GM19438 (cell line): ENCODE measurements around the gene PDZRN3.

Experiments used
- ATAC-seq: cut with Tn5 transposase; IDR thresholded peaks from one replicate; pipeline ENCODE4 v1.9.1; 2021; ENCODE audit warnings: low read depth; ENCODE audit not compliant: unreplicated experiment

The PDZRN3 gene

DNA sequence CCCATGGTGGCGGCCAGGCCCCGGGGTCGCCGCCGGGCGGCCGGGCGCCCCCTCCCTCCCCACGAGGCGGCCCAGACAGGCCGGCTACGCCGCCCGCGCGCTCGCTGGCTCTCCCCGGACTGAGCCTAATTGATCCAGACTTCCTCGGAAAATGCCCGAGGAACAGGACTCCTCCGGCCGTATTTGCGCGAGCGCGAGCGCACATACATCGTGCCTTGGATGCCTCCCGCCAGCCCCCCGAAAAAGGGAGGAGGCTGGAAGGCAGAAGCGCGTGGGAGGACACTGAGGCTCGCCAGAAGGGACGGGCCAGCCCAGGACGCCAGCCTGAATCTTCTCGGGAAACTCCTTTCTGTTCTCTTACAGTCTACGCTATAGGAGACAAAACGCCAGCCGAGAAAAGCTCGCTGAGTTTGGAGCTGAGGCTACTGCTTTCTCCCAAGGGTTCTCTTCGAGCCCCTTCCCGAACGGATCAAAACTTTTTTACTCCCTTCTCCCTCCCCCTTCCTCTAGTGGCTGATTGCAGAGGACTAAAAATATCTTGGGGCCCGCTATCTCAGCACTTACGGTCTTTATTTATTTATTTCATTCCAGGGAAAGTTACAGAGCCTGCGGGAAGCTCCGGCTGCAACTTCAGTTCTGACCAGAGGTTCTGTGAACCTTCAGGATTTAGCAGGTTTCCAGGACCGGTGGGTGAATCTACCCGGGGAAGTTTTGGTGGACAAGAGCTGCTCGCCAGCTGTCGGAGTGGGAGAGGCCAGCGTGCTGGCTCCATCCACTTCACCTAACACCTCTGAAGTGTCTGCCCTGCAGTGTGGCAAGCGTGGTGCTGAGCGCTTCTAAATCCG, at the start of gene PDZRN3:
Gene PDZRN3, minus strand, starts transcription at position 121 of the 845 bp plus-strand sequence.
- ATAC-seq = no peak

DNA sequence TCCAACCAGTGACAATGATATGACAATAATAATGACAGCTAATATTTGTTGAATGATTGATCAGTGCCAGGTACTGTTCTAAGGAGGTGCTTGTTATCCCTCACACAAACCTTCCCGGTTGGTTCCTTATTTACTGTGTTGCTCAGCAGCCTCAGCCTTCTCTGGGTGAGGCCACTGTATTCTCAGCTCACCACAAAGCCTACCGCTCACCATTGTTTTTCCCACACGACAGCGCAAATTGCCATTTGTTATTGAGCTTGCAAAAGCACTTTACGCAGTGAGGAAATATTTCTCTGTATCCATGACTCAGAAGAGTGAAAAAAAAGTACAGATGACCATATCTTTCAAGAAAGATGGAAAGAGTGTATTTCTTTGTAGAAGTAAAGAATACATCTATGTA, 49.5 kb upstream of the PDZRN3 start:
- no peak for ATAC-seq

DNA sequence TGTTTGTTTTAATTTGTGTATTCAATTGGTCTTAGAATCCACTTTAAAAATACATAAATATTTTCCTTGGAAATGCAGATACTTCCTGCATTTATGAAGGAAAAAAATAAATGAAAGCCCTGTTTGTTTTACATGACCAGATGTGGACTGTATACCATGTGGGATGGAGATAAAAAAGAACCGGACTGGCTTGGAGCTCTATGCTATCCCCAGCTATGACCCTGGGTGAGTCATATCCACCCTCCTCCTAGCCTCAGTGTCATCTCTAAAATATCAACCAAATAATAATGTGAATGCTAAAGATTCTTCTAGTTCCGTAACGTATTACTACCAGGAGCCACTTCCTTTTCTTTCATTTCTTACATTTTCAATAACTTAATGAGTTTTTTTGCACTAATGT, 44.5 kb upstream of the PDZRN3 start:
- ATAC-seq = no peak

DNA sequence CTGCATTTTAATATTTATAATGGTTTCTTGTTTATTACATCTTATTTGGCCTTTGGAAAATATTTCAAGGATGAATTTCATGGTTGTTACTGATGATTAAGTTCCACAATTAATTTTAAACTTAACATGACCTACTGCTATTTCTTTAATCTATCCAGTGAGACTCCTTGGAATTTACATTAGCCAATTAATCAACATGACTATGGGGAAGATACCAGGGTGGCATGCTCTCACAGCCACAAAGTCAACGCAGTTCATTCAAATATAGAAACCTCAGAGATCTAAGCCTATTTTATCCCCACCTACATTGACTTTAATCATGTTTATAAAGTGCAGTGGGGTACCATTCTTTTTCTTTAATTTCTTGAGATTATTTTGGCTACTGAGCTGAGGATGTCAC, 43.6 kb upstream of the PDZRN3 start:
- no peak for ATAC-seq

DNA sequence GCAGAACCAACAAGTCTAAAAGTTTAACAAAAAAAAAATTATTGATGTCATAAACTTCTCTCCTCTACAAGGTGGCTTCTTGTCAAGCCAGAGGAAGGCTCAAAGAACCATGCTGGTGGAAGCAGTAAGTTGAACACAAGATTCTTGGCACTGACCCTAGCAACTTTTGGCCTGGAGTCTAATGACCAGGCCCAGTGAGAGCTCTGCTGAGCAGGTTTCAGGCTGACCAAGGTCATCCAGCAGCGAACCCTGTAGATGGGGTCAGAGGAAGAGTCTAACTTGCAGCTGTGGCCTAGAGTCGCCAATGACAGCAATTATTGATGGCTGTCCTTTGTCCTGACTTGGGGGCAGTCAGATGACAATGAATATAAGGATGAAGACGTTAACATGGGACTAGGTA, 43.1 kb upstream of the PDZRN3 start:
- ATAC-seq = no peak

DNA sequence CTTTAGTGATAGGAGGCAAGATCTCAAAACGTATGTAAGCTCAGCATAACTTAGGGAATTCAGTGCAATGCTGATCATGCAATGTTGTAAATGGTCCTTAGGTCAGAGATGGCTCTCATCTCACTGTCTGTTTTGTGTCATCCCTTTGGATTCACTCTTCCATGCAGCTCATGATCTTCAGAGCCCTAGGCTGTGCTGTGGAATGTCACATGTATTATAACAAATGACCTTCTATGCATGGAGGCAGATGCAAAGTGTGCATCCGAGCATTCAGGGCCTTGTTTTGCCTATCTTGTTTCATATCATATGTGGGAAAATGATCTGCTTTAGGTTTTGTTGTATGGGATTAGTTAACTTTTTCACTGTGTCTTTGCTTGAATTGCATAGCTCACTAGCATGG, 40.5 kb upstream of the PDZRN3 start:
- ATAC-seq = no peak

DNA sequence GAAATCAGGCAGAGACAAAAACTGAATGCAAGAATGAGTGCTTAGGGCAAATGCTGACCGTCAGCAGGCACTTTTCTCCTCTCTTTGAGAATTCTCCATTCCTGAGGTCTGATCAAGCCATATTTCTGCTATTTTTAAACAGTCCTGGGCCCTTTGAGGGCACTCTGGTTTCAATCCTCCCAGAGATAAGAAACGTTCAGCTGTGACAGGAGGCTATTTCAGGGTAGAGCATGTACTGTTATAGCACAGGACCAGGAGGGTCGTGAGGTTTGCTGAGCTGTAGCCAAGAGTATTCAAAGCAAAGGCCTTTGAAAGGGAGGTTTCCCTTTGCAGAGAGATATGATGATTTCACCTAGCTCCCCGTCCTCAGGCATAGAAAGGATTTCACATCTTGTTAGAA, 39.6 kb upstream of the PDZRN3 start:
- ATAC-seq = no peak

DNA sequence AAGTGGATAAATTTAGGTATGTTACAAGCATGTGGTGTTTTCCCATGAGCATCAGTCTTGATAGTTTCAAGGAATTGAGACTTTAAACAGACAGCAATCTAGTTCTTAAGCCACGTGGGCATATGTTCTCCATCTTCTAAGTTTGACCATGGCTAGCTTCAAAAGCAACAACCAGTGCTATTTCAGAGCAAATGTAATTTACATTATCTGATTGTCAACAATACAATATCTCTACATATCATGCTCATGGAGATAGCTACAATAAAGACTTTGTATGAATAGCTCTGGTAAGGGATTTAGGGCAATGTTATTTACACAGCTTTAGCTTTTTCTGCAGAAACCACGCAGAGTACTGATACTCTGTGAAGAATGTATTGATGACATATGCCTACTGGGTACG, 38.8 kb upstream of the PDZRN3 start:
- no peak for ATAC-seq

DNA sequence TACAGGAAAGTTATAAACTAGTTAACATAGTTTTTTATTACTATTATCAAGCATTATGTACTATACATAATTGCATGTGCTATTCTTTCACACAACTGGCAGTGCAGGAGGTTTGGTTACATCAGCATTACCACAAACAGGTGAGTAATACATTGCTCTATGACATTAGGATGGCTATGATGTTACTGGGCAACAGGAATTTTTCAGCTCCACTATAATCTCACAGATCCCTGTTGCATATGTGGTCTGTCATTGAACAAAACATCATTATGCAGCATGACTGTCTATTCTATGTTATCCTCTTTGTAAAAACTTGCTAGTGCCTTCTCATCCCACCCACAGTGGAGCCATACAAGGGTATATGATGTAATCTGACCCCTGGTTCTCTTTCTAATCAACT, 36.5 kb upstream of the PDZRN3 start:
- no peak for ATAC-seq

DNA sequence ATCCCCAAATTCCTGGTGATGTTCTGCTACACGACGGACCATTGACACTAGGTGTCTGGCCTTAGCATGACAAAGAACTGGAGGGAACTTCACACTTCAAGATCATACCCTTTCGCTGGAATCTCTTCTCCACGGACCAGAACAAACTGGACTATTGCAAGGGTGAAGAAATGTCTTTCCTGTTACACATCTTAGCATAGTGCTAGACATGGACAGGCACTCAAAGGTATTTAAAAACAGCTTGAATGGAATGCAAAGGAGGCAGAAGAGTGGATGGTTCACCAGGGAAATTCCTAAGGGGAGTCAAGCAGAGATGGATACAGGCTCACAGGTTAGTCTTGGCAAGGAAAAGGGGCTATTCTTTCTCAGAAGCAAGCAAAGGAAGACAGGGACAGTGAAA, 33.5 kb upstream of the PDZRN3 start:
- ATAC-seq = no peak

DNA sequence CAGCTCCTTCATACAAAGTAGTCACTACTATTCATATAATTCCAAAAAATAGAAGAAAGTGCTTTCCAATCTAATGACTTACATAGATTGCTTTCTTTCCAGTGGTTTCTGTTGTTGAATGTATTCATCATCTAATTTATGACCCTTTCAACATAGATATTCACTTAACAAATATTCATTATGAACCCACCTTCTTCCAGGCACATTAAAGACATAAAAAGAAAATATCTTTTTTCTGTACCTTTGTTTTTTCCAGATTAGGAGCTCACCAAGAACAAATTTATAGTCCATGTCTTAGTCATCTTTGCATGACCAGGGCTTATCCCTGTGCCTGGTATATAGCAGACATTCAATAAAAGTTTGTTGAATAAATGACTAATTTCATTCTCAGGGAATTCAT, 32.4 kb upstream of the PDZRN3 start:
- no peak for ATAC-seq

DNA sequence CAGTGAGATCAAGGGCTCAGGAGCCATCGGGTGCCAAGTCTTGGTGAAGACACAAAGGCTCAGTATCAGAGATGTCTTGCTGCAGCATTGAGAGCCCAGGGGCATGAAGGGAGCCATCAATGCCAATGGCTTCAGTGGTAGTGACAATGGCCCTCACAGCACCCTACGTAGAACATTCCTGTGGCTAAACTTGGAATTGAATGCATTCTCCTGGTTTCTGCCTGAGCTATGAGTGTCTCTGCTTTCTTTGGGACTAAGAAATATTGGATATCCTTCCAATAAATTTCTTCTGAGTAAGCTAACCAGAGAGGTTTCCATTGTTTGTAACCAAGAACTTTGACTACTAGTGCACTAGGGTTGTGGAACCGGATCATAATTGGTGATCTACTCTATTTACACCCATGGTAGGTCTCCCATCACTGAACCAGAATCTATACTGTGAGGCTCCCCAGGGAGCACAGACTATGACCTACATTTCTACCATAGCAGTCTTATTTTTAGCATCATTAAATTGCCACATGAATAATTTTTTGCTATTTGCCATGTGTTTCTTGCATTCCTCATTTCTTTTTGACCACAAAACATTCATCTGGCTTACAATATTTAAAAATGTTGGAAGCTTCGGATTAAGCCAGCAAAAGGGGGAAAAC, 31.6 kb upstream of the PDZRN3 start:
- no peak for ATAC-seq

DNA sequence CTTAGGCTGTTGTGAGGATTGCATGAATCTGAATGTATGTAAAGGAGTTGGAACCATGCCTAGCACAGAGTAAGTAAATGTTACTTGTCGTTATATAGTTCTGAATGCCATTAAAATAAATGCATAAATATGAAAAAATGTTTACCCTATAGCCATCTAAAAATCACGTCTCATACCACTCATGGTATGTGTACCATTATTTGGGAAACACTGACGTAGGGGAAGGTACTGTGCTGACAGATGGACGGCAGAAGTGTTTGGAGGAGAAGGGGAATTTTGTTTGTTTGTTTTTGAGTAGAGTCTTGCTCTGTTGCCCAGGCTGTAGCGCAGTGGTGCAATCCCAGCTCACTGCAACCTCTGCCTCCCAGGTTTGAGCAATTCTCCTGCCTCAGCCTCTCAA, 30.5 kb upstream of the PDZRN3 start:
- ATAC-seq = no peak

DNA sequence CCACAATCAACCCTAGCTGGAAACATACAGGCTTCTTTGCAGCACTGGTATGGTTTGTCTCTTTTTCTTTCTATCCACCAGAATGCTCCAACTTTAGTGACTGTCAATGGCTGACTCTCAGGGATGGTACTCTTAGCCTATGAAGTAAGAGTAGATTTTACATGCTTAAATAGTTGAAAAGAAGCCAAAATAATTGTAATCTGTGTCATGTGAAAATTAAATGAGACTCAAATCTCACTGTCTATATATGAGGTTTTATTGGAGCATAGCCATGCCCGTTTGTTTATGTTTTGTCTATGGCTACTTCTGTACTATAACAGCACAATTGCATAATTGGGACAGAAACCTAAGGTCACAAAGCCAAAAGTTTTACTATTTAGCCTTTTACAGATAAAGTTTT, 29.1 kb upstream of the PDZRN3 start:
- no peak for ATAC-seq

DNA sequence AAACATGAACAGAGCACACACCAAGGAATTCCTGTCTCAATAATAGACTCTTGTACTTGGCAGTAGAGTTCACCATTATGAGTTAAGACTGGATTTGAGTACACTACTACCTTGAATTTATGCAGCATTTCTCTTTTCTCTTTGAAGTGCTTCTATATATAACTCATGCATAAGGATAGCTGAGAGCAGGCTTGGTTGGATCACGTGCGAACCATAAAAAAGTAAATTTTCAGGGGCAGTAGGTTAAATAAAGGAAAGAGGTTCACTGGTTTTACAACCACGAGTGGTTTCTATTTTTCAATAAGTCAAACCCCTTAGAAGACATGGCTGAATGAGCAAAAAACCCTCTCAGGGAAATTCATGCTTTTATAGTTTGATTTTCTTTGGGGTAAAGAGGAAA, 28.6 kb upstream of the PDZRN3 start:
- ATAC-seq = no peak

DNA sequence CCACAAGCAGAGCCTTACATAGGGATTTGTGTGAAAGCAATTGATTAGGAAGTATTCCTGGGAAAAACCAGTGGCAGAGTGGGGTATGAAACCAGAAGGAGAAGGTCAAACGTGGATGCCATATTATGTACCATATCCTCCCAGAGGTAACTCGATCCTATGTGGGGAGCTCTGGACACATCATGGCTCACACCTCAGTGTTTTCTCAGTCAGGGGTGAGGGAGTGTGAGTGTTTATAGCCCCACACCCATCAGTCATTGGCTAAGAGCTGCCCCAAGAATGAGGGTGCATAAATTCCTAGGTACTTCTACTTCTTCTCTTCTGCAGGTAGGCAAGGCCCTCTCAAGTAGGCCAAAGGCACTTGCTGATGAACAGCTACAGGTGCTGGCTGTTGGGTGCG, 28.2 kb upstream of the PDZRN3 start:
- no peak for ATAC-seq

DNA sequence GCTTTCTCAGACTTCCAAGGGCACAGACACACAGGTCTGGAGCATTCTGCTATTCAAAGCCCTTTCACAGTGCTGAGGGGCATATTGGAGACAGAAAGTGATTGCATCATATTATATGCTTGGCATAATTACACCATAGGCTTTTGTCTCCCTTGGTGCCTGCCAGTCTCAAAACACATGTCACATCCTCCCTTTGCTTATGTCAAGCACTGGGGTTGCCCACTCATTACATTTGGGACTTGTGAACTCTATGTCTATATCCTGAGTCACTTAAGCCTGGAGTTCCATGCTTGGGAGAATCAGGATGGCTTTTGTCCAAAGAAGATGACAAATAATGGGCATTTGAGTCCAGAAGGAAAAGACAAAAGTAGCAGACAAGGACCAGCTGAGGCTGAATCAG, 12.3 kb upstream of the PDZRN3 start:
- ATAC-seq = no peak

DNA sequence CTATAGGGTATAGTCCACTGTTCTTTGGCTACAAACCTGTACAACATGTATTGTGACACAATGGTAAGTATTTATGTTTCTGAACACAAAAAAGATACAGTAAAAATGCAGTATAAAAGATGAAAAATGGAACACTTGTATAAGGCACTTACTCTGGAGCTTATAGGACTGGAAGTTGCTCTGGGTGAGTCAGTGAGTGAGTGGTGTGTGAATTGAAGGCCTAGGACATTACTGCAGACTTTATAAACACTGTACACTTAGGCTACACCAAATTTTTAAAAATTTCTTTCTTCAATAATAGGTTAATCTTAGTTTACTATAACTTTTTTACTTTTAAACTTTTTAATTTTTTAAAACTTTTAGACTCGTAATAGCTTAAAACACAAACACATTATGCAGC, 10.5 kb upstream of the PDZRN3 start:
- no peak for ATAC-seq

DNA sequence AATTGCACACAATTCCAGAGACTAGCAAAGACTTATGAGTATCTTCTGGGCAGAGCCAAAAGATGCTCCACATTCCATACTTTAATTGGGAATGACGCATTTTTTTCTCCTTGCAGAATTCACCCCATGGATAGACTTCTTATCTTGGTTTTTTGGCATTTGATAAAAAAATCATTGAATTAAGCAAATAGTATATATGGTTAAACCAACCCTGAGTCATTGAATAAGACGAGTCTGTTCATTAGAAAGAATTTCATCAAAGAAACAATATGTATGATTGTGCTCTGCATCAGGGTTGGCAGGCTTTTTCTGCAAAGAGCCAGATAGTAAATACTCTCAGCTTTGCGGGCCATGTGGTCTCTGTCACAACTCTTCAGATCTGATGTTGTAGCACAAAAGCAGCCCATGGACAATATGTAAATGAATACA, 9.2 kb upstream of the PDZRN3 start:
- no peak for ATAC-seq

DNA sequence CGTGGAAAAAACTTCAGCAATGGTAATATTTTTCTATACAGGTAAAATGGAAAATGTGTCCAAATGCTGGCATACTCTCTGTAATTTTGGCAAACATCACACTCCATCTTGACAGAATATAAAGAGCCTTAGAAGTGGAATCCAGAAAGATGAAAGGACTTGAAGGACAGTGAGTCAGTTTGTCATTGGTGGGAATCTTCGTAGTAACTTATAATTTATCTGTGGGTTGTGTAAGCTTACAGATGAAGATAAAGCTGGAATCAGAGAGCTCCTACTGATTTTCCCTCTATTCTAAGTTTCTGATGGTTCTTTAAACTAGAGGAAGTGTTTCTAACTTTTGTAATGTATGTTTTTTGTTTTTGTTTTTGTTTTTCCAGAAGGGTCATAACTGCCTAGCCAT, 8.7 kb upstream of the PDZRN3 start:
- no peak for ATAC-seq

DNA sequence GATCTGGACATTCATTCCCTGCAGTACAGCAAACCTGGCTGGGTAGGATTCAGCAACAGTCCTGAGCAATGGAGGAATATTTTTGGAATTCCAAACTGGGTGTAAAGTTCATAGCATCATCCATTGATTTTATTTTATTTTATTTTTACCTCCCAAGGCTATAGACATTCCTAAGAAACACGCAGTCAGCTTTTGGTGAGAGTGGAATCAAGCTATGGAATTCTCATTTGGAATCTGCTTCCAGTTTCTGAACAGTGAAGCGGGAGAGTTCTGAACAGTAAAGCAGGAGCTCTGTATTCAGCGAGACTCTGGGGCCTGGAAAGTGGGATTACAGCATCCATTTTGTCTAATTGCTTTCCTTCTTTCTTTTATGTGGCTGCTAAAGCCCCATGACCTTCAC, 1.4 kb upstream of the PDZRN3 start:
- no peak for ATAC-seq
